GM21360 (cell line): ENCODE data around the gene CENPP.
"Not testable (repeated sequence)": the region's sequence is repeated elsewhere in the genome, so short reads cannot be mapped to it uniquely, and the experiment has no call there.

Experiments used
- ATAC-seq: cut with Tn5 transposase; IDR thresholded peaks from one replicate; pipeline ENCODE4 v1.9.1; 2021; ENCODE audit warnings: mild to moderate bottlenecking, moderate library complexity; ENCODE audit not compliant: unreplicated experiment

The CENPP gene

DNA sequence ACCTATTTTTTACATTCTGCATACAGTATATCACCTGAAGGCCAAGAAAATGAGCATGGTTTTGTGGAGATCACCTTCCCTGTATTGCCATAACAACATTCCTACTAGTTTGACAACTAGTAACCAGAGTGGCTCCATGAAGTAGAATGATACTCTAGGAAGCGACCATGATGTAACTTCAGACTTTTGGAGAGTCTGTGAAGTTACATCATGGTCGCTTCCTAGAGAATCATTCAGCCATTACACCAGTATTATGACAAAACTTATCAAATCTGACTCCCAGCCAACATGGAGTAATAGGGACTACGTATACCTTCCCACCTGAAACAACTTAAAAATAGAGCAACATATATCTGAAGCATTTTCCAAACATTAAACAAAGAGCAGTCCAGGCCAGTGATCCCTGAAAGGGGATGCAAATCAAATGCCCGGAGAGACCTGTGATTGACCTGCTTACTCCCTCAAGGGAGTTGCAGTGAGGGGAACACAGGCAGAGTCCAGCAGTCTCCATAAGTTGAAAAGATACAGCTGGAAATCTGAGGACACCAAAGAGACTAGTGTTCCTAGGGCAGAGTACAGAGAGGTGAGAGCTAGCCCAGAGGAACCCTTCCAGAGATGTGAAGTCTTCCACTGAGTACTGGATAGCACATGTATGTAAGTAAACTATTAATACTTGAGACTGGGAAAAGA is 202.2 kb downstream of the CENPP start:
- no peak for ATAC-seq

DNA sequence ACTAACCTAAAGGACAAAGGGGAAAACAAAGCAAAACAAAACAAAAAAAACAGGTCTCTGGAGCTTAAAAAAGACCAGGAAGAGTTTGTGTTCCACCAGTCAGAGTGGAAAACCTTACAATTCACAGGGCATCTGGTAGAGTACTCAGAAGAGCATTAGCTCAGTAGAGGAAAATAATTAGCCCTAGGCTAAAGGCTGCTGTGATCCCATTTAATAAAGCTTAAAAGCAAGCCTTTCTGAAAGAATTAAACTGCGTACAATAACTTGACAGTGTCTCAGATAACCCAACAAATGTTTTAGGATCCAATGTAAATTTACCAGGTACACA is 202.7 kb downstream of the CENPP start:
- no peak for ATAC-seq

DNA sequence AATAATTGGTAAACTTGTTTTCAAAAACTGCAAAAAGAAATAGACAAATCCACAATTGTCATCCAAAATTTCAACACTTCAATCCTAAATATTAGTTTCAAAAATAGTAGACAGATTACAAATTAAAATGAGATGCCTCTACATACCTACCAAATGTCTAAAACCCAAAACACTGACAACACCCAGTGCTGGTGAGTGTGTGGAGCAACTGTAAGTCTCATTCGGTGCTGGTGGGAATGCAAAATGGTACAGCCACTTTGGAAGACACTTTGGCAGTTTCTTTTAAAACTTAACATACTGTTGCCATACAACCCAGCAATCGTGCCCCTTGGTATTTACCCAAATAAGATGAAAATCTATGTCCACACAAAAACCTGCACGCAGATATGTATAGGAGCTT is 203.4 kb downstream of the CENPP start:
- ATAC-seq: no peak

DNA sequence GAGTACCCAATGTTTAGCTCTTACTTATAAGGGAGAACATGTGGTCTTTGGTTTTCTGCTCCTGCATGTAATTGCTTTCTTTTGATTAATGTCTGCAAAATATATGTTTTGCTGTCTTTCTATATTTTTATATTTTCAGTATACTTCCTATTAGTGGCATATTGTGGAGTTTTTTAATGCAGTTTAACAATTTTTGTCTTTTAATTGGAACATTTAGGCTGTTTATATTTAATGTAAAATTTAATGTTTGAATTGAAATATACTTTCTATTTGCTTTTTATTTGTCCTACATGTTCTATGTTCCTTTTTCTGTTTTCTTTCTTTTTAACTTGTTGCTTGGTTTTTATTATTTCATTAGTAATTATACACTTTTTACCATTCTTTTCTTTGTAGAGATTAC is 205.1 kb downstream of the CENPP start:
- no peak for ATAC-seq

DNA sequence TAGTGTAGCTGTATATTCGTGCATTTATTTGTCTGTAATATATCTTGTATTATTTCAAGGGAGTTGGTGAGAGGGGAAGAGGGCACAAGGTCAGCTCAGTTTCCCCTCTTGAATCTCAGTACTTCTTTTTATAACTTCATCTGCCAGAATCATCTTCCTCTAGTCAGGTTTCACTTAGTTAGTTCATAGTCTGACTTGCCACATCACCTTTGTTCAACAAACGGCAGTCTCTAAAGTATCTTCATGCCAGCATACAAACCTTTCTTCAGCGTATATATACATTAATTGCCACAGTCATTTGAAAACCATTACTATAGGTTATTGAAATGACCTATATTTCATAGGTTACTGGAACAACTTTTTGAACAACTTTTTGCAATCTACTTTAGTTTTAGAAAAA is 208.5 kb downstream of the CENPP start:
- no peak for ATAC-seq

DNA sequence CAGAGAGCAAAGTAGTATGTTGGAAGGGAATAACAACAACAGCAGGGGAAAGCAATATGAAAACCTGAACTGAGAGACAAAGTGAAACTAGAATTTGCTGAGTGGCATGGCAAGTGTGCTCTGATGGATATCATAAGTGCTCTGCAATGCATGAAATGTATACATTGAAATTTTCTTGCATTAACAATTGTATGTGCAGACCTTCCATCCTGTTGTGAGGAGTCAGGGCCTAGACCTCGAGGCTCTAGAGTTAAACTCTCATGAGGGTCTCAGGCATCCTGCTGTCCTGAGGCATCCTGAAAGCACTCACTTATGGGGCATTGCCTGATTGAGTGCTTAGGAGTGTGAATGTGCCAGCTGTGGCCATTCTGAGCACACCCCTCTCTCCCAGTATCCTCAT is 208.9 kb downstream of the CENPP start:
- ATAC-seq: peak; percentile 54

DNA sequence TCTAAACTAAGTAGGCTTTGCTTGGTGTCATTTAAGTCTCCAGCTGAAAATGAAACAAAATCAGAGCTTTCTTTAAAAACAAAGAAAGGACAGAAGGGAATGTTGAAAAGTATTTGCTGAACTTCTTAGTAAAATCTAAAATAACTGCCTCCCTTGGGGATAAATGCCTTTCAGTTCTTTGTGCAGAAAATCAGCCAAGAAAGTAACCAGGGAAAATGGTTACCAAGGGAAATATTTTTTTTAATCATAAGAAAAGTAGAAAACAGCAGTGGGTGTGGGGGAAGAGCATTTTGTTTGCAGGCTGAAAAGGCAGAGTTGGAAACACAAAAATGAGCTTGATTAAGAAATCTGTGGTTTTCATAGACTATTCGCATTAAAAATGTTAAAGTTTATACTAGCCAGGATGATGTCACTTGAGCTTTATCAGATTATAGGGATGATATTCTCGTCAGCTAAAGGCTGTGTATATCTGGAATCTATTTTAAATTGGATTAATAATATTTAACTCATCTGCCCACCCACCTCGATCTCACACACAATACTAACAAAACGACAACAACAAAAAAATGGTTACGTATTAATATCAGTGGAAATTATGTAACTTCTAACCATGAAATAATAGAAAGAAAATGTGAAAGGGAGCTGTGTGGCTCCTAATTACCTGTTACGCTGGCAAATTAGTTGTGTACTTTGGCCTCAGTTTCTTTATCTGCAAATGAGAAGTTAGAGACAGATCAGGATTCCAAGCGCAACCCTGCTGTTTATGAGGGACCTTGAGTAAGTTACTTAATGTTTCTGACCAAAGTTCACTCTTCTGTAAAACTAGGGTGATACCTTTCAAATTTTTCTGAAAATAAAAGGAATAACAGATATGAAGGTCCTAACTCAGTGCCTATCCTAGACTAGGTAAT is 210.4 kb downstream of the CENPP start, which contains the start of gene ECM2:
Gene ECM2, minus strand, starts transcription at position 51 of the 911 bp plus-strand sequence. CDS start 13,124 bp downstream, outside the sequence.
- ATAC-seq: no peak

DNA sequence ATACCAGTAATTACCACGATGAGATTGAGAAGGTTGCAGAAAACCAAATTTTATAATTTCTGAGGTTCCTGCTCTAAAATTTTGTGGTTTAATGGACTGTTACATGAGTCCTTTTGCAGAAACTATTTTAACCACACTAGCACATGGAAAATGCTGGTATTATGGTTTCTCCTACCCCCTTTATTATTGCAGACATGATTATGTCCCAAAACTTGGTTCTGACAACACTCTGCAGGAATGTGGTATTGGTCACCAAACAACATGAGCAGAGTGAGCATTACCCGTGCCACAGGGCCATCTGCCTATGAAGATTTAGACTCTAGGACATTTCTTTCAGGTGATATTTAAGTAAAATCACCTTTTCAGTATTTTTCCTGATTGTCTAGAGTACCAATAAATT is 212.8 kb downstream of the CENPP start:
- ATAC-seq: no peak

DNA sequence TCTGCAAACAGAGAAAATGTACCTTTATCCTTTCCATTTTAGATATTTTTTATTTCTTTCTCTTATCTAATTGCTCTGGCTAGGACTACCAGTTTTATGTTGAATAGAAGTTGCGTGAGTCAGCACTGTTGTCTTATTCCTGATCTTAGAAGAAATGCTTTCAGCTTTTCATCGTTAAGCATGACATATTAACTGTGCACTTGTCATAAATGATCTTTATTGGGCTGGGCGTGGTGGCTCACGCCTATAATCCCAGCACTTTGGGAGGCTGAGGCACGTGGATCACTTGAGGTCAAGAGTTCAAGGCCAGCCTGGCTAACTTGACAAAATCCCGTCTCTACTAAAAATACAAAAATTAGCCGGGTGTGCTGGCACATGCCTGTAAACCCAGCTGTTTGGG is 218.2 kb downstream of the CENPP start:
- ATAC-seq: no peak

DNA sequence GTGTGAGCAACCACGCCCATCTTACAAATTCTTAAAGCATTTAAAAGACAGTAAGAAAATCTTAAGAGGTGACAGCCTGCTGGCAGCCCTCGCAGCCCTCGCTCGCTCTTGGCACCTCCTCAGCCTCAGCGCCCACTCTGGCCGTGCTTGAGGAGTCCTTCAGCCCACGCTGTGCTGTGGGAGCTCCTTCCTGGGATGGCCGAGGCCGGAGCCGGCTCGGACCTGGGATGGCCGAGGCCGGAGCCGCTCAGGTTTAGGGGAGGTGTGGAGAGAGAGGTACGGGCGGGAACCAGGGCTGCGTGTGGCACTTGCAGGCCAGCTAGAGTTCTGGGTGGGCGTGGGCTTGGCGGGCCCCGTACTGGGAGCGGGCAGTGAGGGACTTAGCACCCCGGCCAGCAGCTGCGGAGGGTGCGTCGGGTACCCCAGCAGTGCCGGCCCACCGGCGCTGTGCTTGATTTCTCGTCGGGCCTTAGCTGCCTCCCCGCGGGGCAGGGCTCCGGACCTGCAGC is 219.3 kb downstream of the CENPP start:
- ATAC-seq: no peak

DNA sequence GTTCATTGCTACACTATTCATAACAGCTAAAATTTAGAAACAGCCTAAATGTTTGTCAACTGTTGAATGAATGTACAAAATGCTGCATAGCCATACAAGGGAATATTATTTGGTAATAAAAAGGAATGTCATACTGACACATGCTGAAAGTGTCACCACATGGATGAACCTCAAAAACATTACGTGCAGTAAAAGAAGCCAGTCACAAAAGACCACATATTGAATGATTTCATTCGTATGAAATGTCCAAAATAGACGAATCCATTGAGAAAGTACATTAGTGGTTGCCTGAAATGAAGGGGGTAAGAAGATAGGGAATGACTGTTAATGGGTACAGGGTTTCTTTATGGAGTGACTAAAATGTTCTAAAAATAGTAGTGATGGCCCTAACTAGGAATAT is 221.6 kb downstream of the CENPP start:
- no peak for ATAC-seq

DNA sequence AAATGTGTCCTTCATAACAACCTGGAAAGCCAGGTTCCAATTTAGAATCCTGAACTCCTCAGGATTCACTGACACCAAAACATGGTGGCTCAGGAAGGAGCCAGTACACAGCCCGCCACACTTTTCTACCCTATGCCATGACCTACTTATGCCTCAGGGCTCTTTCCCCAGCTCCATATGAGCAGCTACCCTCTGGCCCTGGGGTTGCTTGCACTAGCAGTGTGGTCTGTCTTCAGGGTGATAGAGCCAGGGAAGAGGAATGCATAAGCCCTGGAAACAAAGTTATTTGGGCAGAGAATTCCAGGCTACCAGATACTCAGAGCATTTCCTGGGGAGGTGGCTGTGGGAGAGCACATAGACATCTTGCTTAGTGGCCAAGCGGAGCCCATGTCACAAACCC is 225.0 kb downstream of the CENPP start:
- no peak for ATAC-seq

DNA sequence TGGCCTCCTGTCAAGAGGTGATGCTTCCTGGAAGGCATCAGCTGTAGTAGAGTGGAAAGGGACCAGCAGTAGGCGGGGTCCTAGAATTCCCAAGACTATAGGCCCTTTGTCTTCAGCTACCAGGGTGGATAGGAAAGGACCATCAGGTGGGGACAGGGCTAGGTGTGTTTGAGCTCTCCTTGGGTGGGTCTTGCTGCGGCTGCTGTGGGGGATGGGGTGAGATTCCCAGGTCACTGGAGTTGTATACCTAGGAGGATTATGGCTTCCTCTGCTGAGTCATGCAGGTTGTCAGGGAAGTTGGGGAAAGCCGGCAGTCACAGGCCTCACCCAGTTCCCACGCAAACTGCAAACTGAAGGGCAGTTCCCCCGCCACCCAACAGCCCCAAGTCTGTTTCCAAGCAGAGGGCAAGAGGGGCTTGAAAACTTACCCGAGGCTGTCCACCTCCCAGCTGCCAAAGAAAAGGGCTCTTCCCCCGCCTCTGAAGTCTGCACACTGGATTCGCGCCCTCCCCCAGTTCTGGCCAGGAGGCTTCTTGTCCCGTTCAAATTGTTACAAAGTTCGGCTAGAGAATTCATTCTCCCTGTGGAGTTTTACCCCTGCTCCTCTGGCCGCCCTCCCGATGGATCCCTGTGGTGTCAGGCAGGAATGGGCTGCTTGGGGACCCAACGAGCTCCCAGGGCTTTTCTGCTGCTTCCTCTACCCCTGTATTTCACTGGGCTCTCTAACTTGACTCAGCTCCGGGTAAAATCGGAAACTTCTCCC is 233.0 kb downstream of the CENPP start:
- no peak for ATAC-seq

DNA sequence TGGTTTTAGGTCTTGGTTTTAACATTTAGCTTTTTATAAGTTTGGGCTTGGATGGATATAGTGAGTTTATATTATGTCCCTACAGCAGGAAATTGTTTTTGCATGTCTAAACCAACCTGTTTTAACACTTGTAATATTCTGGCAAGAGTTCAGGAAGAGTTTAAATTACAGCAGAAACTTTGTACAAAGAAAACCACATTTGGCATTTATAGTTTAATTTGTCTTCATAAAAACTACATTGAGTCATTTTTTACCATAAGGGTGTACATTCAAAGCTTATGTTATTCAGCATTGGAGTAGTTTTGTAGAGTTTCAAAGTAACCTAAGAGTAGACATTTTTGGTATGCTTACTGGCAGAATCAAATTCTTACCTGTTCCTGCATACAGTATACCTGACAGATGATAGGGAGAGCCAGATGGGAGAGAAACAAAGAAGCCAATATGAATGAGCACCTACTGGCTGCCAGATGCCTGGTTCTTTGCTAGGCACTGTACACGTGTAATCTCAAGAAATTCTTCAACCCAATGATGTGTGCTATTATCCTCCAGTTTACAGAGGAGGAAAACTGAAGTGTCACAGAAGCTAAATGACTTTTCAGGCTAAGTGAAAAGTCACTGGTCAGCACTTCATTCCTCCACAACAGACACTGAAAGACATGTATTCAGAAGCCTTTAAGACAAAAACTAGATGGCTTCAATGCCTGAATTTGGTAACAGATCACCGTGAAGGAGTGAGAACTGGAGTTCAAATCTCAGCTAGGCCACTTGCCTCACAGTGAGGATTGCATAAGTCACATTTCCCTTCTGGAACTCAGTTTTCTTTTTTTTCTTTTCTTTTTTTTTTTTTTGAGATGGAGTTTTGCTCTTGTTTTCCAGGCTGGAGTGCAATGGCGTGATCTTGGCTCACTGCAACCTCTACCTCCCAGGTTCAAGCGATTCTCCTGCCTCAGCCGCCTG is 235.9 kb downstream of the CENPP start:
- no peak for ATAC-seq

DNA sequence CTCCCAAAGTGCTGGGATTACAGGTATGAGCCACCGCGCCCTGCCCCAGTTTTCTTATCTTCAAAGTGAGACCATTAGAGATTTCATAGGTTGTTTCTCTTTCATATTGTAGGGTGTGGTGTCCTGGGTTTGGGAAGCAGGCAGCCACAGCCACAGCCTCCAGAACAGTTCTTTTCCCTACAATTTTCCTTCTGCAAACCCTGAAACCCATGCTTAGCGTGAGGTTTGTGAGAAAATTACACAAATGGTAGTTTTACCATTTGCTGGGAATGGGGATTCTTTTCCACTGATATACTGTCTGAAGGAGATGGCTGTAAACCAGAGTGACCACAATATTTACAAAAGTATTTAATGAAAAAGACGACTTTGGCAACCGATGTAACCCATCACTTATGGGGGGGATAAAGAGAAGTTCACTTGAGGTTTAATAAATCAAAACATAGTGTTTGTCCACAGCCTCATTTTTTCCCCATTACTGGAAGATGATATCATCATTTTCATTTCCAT is 236.8 kb downstream of the CENPP start:
- no peak for ATAC-seq

DNA sequence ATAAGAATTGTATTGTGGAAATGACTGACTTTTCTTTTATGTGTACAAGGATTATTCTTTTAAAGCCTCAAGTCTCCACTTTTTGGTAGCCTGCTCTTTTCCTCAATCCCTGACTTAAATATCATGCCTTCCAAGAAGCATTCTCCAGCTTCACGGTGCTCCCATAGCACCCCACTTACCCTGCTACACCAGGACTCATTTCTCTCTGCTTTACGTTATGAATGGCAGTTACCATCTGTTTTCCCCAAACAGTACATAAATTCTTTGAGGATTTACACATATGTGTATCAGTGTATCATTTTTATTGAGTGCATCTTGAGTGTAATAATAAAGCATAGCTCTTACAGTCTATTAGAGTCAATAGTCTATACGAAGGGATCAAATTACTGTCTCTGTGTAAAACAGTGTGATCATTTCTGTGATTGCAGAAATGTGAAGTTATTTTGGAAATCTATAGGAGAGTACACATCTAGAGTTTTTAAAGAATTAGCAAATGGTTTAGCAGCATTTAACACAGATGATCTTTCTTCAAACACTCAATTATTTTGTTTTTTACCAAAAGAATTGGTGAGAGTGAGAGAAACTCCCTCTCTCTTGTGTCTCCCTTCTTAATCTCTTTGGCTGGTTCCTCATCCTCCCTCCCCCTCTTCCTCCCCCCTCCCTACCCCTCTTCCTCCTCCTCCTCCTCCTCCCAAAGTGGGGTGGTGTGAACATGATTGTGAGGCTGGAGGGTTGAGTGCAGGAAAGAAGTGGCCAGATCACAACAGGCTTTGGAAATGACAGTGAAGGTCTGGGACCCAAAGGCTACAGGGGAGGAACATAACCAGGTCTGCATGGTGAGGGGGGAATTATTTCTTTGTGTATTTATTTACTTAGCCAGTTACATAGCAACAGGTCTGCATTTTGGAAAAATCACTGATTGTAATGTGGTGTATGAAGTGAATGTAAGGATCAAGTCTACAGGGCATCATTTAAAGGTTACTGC is 237.7 kb downstream of the CENPP start:
- no peak for ATAC-seq

DNA sequence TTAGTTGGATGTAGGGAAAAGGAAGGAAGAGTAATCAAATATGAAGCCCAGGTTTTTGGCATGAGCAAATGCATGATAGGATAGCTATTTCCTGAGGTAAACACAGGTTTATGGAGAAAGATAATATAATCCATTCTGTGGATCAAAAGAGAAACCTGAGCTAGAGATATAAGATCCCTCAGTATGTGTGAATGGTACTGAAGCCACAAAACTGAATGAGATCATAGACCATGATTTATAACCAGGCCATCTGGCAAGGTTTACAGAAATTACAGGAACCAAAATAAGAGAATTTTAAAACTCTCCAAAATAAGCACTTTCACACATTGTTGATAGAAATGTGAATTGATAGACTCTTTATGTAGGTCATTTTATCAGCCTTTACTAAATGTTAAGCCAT is 238.8 kb downstream of the CENPP start:
- no peak for ATAC-seq

DNA sequence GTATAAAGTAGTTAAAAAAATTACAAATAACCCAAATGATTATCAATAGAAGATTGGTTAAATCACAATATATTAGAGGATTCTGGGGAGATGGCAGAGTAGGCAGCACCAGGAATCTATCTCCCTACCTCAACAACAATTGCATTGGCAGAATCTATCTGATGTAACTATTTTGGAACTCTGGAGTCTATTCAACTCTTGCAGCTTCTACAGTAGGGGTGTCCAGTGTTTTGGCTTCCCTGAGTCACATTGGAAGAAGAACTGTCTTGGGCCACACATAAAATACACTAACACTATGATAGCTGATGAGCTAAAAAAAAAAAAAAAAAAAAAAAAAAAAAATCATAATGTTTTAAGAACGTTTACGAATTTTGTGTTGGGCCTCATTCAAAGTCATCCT is 239.2 kb downstream of the CENPP start:
- ATAC-seq: no peak

DNA sequence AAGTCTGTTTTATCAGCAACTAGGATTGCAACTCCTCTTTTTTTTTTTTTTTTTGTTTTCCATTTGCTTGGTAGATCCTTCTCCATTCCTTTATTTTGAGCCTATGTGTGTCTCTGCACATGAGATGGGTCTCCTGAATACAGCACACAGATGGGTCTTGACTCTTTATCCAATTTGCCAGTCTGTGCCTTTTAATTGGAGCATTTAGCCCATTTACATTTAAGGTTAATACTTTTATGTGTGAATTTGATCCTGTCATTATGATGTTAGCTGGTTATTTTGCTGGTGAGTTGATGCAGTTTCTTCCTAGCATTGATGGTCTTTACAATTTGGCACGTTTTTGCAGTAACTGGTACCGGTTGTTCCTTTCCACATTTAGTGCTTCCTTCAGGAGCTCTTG is 246.1 kb downstream of the CENPP start:
- ATAC-seq: not testable (repeated sequence)
